GM12872 (cell line): Measurements from ENCODE around the gene TMEM182.

Experiments
- CTCF ChIP-seq: IDR thresholded peaks from 3 replicates; pipeline ENCODE4 v1.5.1; 2011; ENCODE audit warnings: low read depth, mild to moderate bottlenecking, low read length, moderate library complexity; ENCODE audit not compliant: insufficient read depth

The TMEM182 gene

GRCh38 chr2:102761763-102762162, at the start of gene TMEM182:
TSS of gene TMEM182 (plus strand) at chr2:102762031. CDS start at chr2:102762218, 187 bp downstream.
- no peak for TF ChIP-seq CTCF

GRCh38 chr2:102717308-102718018, 44.4 kb upstream of the TMEM182 start:
- TF ChIP-seq CTCF: no peak

GRCh38 chr2:102718387-102719316, 43.2 kb upstream of the TMEM182 start:
- no peak for TF ChIP-seq CTCF

- no peak for TF ChIP-seq CTCF
Observed at GRCh38 chr2:102724016-102724490, 37.8 kb upstream of the TMEM182 start.

GRCh38 chr2:102724553-102724952, 37.3 kb upstream of the TMEM182 start:
- no peak for TF ChIP-seq CTCF

- TF ChIP-seq CTCF: no peak
Observed at GRCh38 chr2:102726128-102727087, 35.4 kb upstream of the TMEM182 start.
